Measurements from ENCODE around the gene PAM.

- TF ChIP-seq, protein P1, sequence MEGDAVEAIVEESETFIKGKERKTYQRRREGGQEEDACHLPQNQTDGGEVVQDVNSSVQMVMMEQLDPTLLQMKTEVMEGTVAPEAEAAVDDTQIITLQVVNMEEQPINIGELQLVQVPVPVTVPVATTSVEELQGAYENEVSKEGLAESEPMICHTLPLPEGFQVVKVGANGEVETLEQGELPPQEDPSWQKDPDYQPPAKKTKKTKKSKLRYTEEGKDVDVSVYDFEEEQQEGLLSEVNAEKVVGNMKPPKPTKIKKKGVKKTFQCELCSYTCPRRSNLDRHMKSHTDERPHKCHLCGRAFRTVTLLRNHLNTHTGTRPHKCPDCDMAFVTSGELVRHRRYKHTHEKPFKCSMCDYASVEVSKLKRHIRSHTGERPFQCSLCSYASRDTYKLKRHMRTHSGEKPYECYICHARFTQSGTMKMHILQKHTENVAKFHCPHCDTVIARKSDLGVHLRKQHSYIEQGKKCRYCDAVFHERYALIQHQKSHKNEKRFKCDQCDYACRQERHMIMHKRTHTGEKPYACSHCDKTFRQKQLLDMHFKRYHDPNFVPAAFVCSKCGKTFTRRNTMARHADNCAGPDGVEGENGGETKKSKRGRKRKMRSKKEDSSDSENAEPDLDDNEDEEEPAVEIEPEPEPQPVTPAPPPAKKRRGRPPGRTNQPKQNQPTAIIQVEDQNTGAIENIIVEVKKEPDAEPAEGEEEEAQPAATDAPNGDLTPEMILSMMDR (IDR thresholded peaks at IDR 0.05): no peak
- TF ChIP-seq POLR2AphosphoS5 (IDR thresholded peaks at IDR 0.05; ENCODE audit: low read depth, low read length) (no peak), SIN3A (IDR thresholded peaks at IDR 0.05; ENCODE audit: borderline replicate concordance, insufficient read depth, low read depth, low read length) (no peak)
Measured at GRCh38 chr5:102924963-102925362, 169.9 kb downstream of the PAM start.

All from Panc1 (cell line).